H1 (cell line): ENCODE data around the gene CCDC157. TPM values are rescaled to one million over a fixed set of nuclear protein-coding genes. Genes with fewer than 3 reads are reported as not detected.

Experiments used
- CTCF ChIA-PET: fragments of 300-600 bp; sonication (Branson Sonifier 250); formaldehyde crosslinking; loops from one replicate; lab custom pipeline; 2021; ENCODE audit not compliant: partially characterized antibody; lab: Charles Lee
- POLR2A ChIA-PET: fragments of 300-600 bp; sonication (Branson Sonifier 250); formaldehyde crosslinking; loops from one replicate; lab custom pipeline; 2021; ENCODE audit warnings: inconsistent platforms; ENCODE audit not compliant: partially characterized antibody; lab: Charles Lee
- DNase-seq, 2 experiments: peaks; one replicate each; pipeline versions ENCODE4 v3.0.0 to v3.0.0-alpha.2; 2010 to 2022; ENCODE audit warnings: low spot score in 2 of 2, low read depth in 1 of 2, mixed read lengths in 1 of 2
- FAIRE-seq: peaks from 2 replicates; lab custom pipeline; 2011; peaks lifted over from hg19 to GRCh38; lab: Jason Lieb, UNC
- H2AFZ ChIP-seq: 2 replicates; pipeline ENCODE4 v1.8.1; 2012; ENCODE audit warnings: low read length, inconsistent platforms
- H2AK5ac ChIP-seq: 2 replicates; pipeline ENCODE4 v1.6.1; 2013; ENCODE audit warnings: low read depth, low read length
- H2BK120ac ChIP-seq: replicated peaks from 2 replicates; pipeline ENCODE3; 2013; ENCODE audit warnings: low read depth, low read length, inconsistent platforms
- H2BK12ac ChIP-seq: 2 replicates; pipeline ENCODE4 v1.6.1; 2013; ENCODE audit warnings: low read depth, low read length
- H2BK15ac ChIP-seq: 2 replicates; pipeline ENCODE4 v1.6.1; 2013; ENCODE audit warnings: low read length
- H2BK20ac ChIP-seq: 2 replicates; pipeline ENCODE4 v1.6.1; 2013; ENCODE audit warnings: low read length
- H2BK5ac ChIP-seq: 2 replicates; pipeline ENCODE4 v1.6.1; 2013; ENCODE audit warnings: low read depth, low read length
- H3K14ac ChIP-seq: 2 replicates; pipeline ENCODE4 v1.6.1; 2013; ENCODE audit warnings: inconsistent platforms; ENCODE audit not compliant: insufficient read length
- H3K18ac ChIP-seq: 2 replicates; pipeline ENCODE4 v1.6.1; 2013; ENCODE audit warnings: low read length; ENCODE audit errors: extremely low read depth
- H3K23ac ChIP-seq: 2 replicates; pipeline ENCODE4 v1.6.1; 2013; ENCODE audit warnings: inconsistent platforms; ENCODE audit not compliant: insufficient read length
- H3K23me2 ChIP-seq: 2 replicates; pipeline ENCODE4 v1.6.1; 2013; ENCODE audit warnings: low read depth, low read length
- H3K27ac ChIP-seq: 2 replicates; pipeline ENCODE4 v1.6.1; 2011; ENCODE audit warnings: low read depth, low read length, inconsistent platforms
- H3K27me3 ChIP-seq, 4 experiments: replicated peaks in 1 of 4; 1 replicate in 1 of 4; 2 replicates in 3 of 4; pipeline versions ENCODE4 v1.6.1 to v1.8.1; 2011 to 2013; ENCODE audit warnings: low read length in 3 of 4, mild to moderate bottlenecking in 3 of 4, inconsistent platforms in 2 of 4, mixed read lengths in 2 of 4, moderate library complexity in 1 of 4; ENCODE audit not compliant: control insufficient read depth in 3 of 4, insufficient read depth in 3 of 4; ENCODE audit errors: extremely low read depth in 1 of 4
- H3K36me3 ChIP-seq, 4 experiments: 2 replicates each; pipeline versions ENCODE4 v1.6.1 to v1.8.1; 2011 to 2013; ENCODE audit warnings: mild to moderate bottlenecking in 4 of 4, low read length in 3 of 4, moderate library complexity in 2 of 4, control low read depth in 1 of 4, inconsistent platforms in 1 of 4; ENCODE audit not compliant: insufficient read depth in 4 of 4, control insufficient read depth in 2 of 4
- H3K4ac ChIP-seq: replicated peaks from 2 replicates; pipeline ENCODE3; 2013; ENCODE audit warnings: low read length, low read depth, mixed read lengths, inconsistent platforms; ENCODE audit not compliant: insufficient read length
- H3K4me1 ChIP-seq, 4 experiments: replicated peaks in 1 of 4; 1 replicate in 1 of 4; 2 replicates in 3 of 4; pipeline versions ENCODE4 v1.6.1 to v1.8.1; 2011 to 2013; ENCODE audit warnings: low read length in 3 of 4, inconsistent platforms in 2 of 4, mixed read lengths in 1 of 4; ENCODE audit not compliant: insufficient read depth in 4 of 4, control insufficient read depth in 3 of 4
- H3K4me2 ChIP-seq, 2 experiments: 2 replicates each; pipeline versions ENCODE4 v1.6.1 to v1.8.1; 2011 to 2013; ENCODE audit warnings: low read depth in 2 of 2, low read length in 2 of 2, control low read depth in 1 of 2, inconsistent platforms in 1 of 2, mild to moderate bottlenecking in 1 of 2; ENCODE audit not compliant: insufficient read depth in 1 of 2
- H3K4me3 ChIP-seq, 4 experiments: fragments of 200-600, 300-600 bp in 1 of 4; sonication (generic), shearing (Covaris generic), sonication (Bioruptor Twin) in 1 of 4; 2 replicates each; pipeline versions ENCODE4 v1.5.1 to v1.8.1; 2011 to 2016; ENCODE audit warnings: low read length in 4 of 4, low read depth in 3 of 4, control low read depth in 2 of 4, inconsistent platforms in 2 of 4, mild to moderate bottlenecking in 2 of 4, mixed read lengths in 1 of 4, moderate library complexity in 1 of 4; ENCODE audit not compliant: insufficient read depth in 2 of 4; ENCODE audit errors: extremely low read depth in 1 of 4
- H3K56ac ChIP-seq: replicated peaks from 2 replicates; pipeline ENCODE3; 2013; ENCODE audit warnings: low read depth, mild to moderate bottlenecking, mixed read lengths, low read length, inconsistent platforms; ENCODE audit not compliant: insufficient read length
- H3K79me1 ChIP-seq: 2 replicates; pipeline ENCODE4 v1.6.1; 2013; ENCODE audit warnings: low read depth, low read length, control low read depth
- H3K79me2 ChIP-seq, 2 experiments: 2 replicates each; pipeline versions ENCODE4 v1.6.1 to v1.8.1; 2012 to 2013; ENCODE audit warnings: low read length in 2 of 2, mild to moderate bottlenecking in 2 of 2, inconsistent platforms in 1 of 2; ENCODE audit not compliant: insufficient read depth in 2 of 2, control insufficient read depth in 1 of 2
- H3K9ac ChIP-seq, 4 experiments: replicated peaks in 1 of 4; 1 replicate in 1 of 4; 2 replicates in 3 of 4; pipeline versions ENCODE4 v1.6.1 to v1.8.1; 2011 to 2013; ENCODE audit warnings: low read depth in 3 of 4, low read length in 3 of 4, control low read depth in 2 of 4, mild to moderate bottlenecking in 2 of 4, moderate library complexity in 2 of 4, inconsistent platforms in 1 of 4; ENCODE audit errors: extremely low read depth in 1 of 4
- H3K9me3 ChIP-seq, 2 experiments: 2 replicates each; pipeline versions ENCODE4 v1.6.1 to v1.8.1; 2012 to 2013; ENCODE audit warnings: mild to moderate bottlenecking in 2 of 2, moderate library complexity in 2 of 2, control low read depth in 1 of 2, inconsistent platforms in 1 of 2, low read depth in 1 of 2, low read length in 1 of 2, mixed read lengths in 1 of 2; ENCODE audit not compliant: insufficient read depth in 2 of 2
- H4K20me1 ChIP-seq, 2 experiments: replicated peaks in 1 of 2; 2 replicates each; pipeline versions ENCODE3 to v1.8.1; 2011 to 2013; ENCODE audit warnings: inconsistent platforms in 2 of 2, low read length in 2 of 2, mild to moderate bottlenecking in 1 of 2; ENCODE audit not compliant: insufficient read depth in 2 of 2, control insufficient read depth in 1 of 2
- H4K5ac ChIP-seq: 2 replicates; pipeline ENCODE4 v1.6.1; 2013; ENCODE audit warnings: low read length, low read depth, mixed read lengths, inconsistent platforms; ENCODE audit not compliant: insufficient read length
- H4K8ac ChIP-seq: 2 replicates; pipeline ENCODE4 v1.8.0; 2013; ENCODE audit warnings: mild to moderate bottlenecking, moderate library complexity, low read length, inconsistent platforms; ENCODE audit not compliant: insufficient read depth; ENCODE audit errors: extremely low read depth
- H4K91ac ChIP-seq: replicated peaks from 2 replicates; pipeline ENCODE3; 2013; ENCODE audit warnings: low read length, mixed read lengths, inconsistent platforms; ENCODE audit not compliant: insufficient read length
- CTCF ChIP-seq, 3 experiments: IDR thresholded peaks; 1 replicate in 2 of 3; 2 replicates in 1 of 3; pipeline versions ENCODE4 v1.5.1 to v1.6.1; 2011; ENCODE audit warnings: low read length in 3 of 3, mild to moderate bottlenecking in 3 of 3, inconsistent platforms in 2 of 3, low read depth in 1 of 3, moderate library complexity in 1 of 3; ENCODE audit not compliant: insufficient read depth in 1 of 3; ENCODE audit errors: control extremely low read depth in 1 of 3
- EZH2 ChIP-seq: fragments of 200-600 bp; sonication (generic); IDR thresholded peaks from 2 replicates; pipeline ENCODE4 v1.7.1; 2012; ENCODE audit warnings: low read depth, mild to moderate bottlenecking, moderate library complexity, low read length, inconsistent platforms; ENCODE audit not compliant: severe bottlenecking
- FOSL1 ChIP-seq: IDR thresholded peaks from 2 replicates; pipeline ENCODE4 v1.6.1; 2011; ENCODE audit warnings: mild to moderate bottlenecking, low read depth, low read length, moderate library complexity; ENCODE audit not compliant: insufficient read depth
- RAD21 ChIP-seq, 2 experiments: IDR thresholded peaks in 1 of 2; conservative IDR thresholded peaks in 1 of 2; 2 replicates each; pipeline ENCODE4 v1.6.1; 2011; ENCODE audit warnings: low read depth in 2 of 2, low read length in 2 of 2, improper control_type of control experiment in 1 of 2, inconsistent platforms in 1 of 2, mild to moderate bottlenecking in 1 of 2, moderate library complexity in 1 of 2
- RNF2 ChIP-seq: fragments of 200-900, 300-1000 bp; sonication (generic); IDR thresholded peaks from 2 replicates; pipeline ENCODE4 v1.7.1; 2016; ENCODE audit warnings: borderline replicate concordance, low read depth, mild to moderate bottlenecking, antibody characterized with exemption, low read length; ENCODE audit not compliant: poor library complexity, severe bottlenecking; ENCODE audit errors: missing control alignments
- SIX5 ChIP-seq: IDR thresholded peaks from 2 replicates; pipeline ENCODE4 v1.6.1; 2011; ENCODE audit warnings: mild to moderate bottlenecking, low read depth, low read length
- SUZ12 ChIP-seq: fragments of 200-600 bp; sonication (generic); IDR thresholded peaks from 2 replicates; pipeline ENCODE4 v1.6.1; 2012; ENCODE audit warnings: mild to moderate bottlenecking, inconsistent platforms, low read length, moderate library complexity, mixed read lengths
- WGBS, 2 experiments: shearing (Covaris generic) in 1 of 2; methylation state at CpG; one replicate each; pipeline versions ENCODE4 v1.1.6 to v1.1.7; 2013 to 2015; ENCODE audit warnings: low lambda C conversion rate in 2 of 2, mixed read lengths in 2 of 2, inconsistent platforms in 1 of 2, low coverage in 1 of 2, missing lambda C conversion rate in 1 of 2; ENCODE audit not compliant: insufficient replicate concordance in 2 of 2, insufficient coverage in 1 of 2, insufficient read length in 1 of 2; ENCODE audit errors: extremely low coverage in 1 of 2, missing lambda C conversion rate in 1 of 2; 5-methylcytosine and 5-hydroxymethylcytosine counted together
- polyA plus RNA-seq, 7 experiments: library from polyadenylated mRNA; depleted of rRNA in 3 of 7; stranded (reverse) in 5 of 7; unstranded in 2 of 7; fragments of >200 nt in 5 of 7; fragments of 200-250 nt in 2 of 7; gene quantifications; 1 replicate in 5 of 7; 2 replicates in 1 of 7; 4 replicates in 1 of 7; pipeline versions ENCODE4 v1.2.1 to v1.2.3, GENCODE V29; 2011 to 2013; ENCODE audit warnings: missing spikeins in 2 of 7, mixed read lengths in 2 of 7
- total RNA-seq: library from RNA; stranded (reverse); fragmentation: NEBNext Ultra II Directional; extraction: Animal tissue kit (Norgen Biotek cat#: 25700); gene quantifications from 2 replicates; pipeline ENCODE4 v1.2.1, GENCODE V29; 2021

CCDC157 gene
- total and polyA plus RNA-seq, 2 of the 8 experiments (the other 6 are each of a cell fraction or from before 2014, with no cell fraction given), result 4.1 to 8.4 TPM

- Histone ChIP-seq H4K20me1 (no peaks in the 10 kb centered on the region), H3K27ac (no peak overlapping the region)
Observed at GRCh38 chr22:30318799-30319419, 37.9 kb upstream of the CCDC157 start.

More at GRCh38 chr22:30318799-30319419, 37.9 kb upstream of the CCDC157 start:
- Histone ChIP-seq H3K18ac (no peak overlapping the region), H2BK20ac (no peak overlapping the region), H3K27me3 (no peaks in the 10 kb centered on the region), H2BK5ac (no peak overlapping the region), H3K36me3 (no peaks in the 10 kb centered on the region), H2AK5ac (no peak overlapping the region), H4K8ac (no peak overlapping the region), H3K23ac (no peak overlapping the region), H3K4me3 (no peak overlapping the region), H2BK120ac (no peak overlapping the region), H3K9ac (no peak overlapping the region), H3K9me3 (no peaks in the 10 kb centered on the region), H3K56ac (no peak overlapping the region), H3K79me1 (peaks cover 5% of the 10 kb centered on the region; the same call in 1 of the 2 replicates), H4K91ac (no peak overlapping the region), H3K4ac (no peak overlapping the region), H2BK12ac (no peak overlapping the region), H2BK15ac (no peak overlapping the region), H3K4me2 (no peak overlapping the region), H2AFZ (no peak overlapping the region), H3K4me1 (no peaks in the 10 kb centered on the region), H4K5ac (no peak overlapping the region), H3K14ac (no peak overlapping the region), H3K23me2 (no peaks in the 10 kb centered on the region), H3K79me2 (no peaks in the 10 kb centered on the region)
- no peak for FAIRE-seq
- POLR2A ChIA-PET, result no interaction called here
- TF ChIP-seq FOSL1, result no peak
- TF ChIP-seq SUZ12, result no peak
- TF ChIP-seq RAD21 (IDR thresholded peaks at IDR 0.05 in 1 of 2, conservative IDR thresholded peaks at IDR 0.05 in 1 of 2; ENCODE audit: low read depth in 2 of 2, low read length in 2 of 2), result 0 out of 4 replicates have a peak, but pooled peaks have one; percentile 14
- TF ChIP-seq CTCF (IDR thresholded peaks at IDR 0.05; ENCODE audit: control extremely low read depth in 1 of 3, insufficient read depth in 1 of 3, low read depth in 1 of 3, low read length in 3 of 3), result 0 out of 4 replicates have a peak, but pooled peaks of 1 of the 3 experiments have one; percentile 3
- no peak for TF ChIP-seq SIX5
- TF ChIP-seq RNF2, result no peak
- no peak for TF ChIP-seq EZH2
- 90% methylated on average over 7 of the region's 7 CpGs; no CpG with 5 or more reads in 1 of the 2 experiments for WGBS, 2 experiments
- CTCF ChIA-PET, result interaction anchor here (1.2 to 20.1 kb wide), 6 partner anchors 8 to 58 kb away, joined by 3 to 203 read pairs (median 6); partner anchors contain the start of genes CASTOR1 and TBC1D10A
- no peak for DNase-seq
